K562 (cell line): ENCODE results near the gene GLOD4. TPM values are rescaled to one million over a fixed set of nuclear protein-coding genes. Genes with fewer than 3 reads are reported as not detected.

ENCODE experiments used
- ATAC-seq: fragments of 200-7000 bp; cut with Tn5 transposase; 3 replicates; pipeline ENCODE4 v1.9.1; 2020; ENCODE audit warnings: moderate library complexity
- BruUV-seq: library from RNA; stranded (reverse); fragments of 400-500 nt; replicated peaks from 2 replicates; lab custom pipeline; 2021; lab: Mats Ljungman, UMichigan
- CTCF ChIA-PET: fragments of 300-600 bp; formaldehyde crosslinking; extraction: SDS; loops from one replicate; lab custom pipeline; 2021; ENCODE audit warnings: low intra/inter-chr PET ratio; lab: Yijun Ruan, JAX
- POLR2A ChIA-PET: fragments of 300-600, 350-650 bp; sonication (Branson Sonifier 250); formaldehyde crosslinking; extraction: SDS; loops from one replicate; lab custom pipeline; 2021; ENCODE audit warnings: antibody characterized with exemption, inconsistent platforms; lab: Yijun Ruan, JAX
- DNase-seq, 4 experiments: peaks; one replicate each; pipeline versions ENCODE4 v3.0.0 to v3.0.0-alpha.2; 2011 to 2018; ENCODE audit warnings: low spot score in 3 of 4, mixed read lengths in 3 of 4; ENCODE audit errors: extremely low read depth in 1 of 4
- FAIRE-seq: peaks from 2 replicates; lab custom pipeline; 2011; peaks lifted over from hg19 to GRCh38; lab: Jason Lieb, UNC
- H2AFZ ChIP-seq: 2 replicates; pipeline ENCODE4 v1.6.0; 2011; ENCODE audit warnings: low read depth, low read length, control low read depth, inconsistent platforms
- H3K27ac ChIP-seq: fragments of 200-600 bp; 3 replicates; pipeline ENCODE4 v1.8.0; 2011; ENCODE audit warnings: low read depth, mild to moderate bottlenecking, control low read depth, inconsistent platforms, low read length, moderate library complexity, mixed read lengths; ENCODE audit errors: extremely low read depth
- H3K27me3 ChIP-seq, 2 experiments: fragments of 300-600 bp in 1 of 2; 2 replicates in 1 of 2; 3 replicates in 1 of 2; pipeline versions ENCODE4 v1.6.0 to v1.8.0; 2011; ENCODE audit warnings: inconsistent platforms in 2 of 2, low read length in 2 of 2, mild to moderate bottlenecking in 1 of 2, mixed read lengths in 1 of 2, moderate library complexity in 1 of 2; ENCODE audit not compliant: control insufficient read depth in 2 of 2, insufficient read depth in 2 of 2
- H3K36me3 ChIP-seq: fragments of 300-600 bp; 3 replicates; pipeline ENCODE4 v1.8.0; 2011; ENCODE audit warnings: mild to moderate bottlenecking, low read length, inconsistent platforms; ENCODE audit not compliant: control insufficient read depth, insufficient read depth
- H3K4me1 ChIP-seq, 2 experiments: fragments of 200-600 bp in 1 of 2; replicated peaks in 1 of 2; 2 replicates in 1 of 2; 3 replicates in 1 of 2; pipeline versions ENCODE4 v1.5.1 to v1.8.0; 2011; ENCODE audit warnings: inconsistent platforms in 2 of 2, low read length in 2 of 2, mild to moderate bottlenecking in 1 of 2, mixed read lengths in 1 of 2, moderate library complexity in 1 of 2; ENCODE audit not compliant: control insufficient read depth in 2 of 2, insufficient read depth in 2 of 2
- H3K4me2 ChIP-seq: 2 replicates; pipeline ENCODE4 v1.6.1; 2011; ENCODE audit warnings: low read length, control low read depth, inconsistent platforms, mixed read lengths; ENCODE audit not compliant: insufficient read depth
- H3K4me3 ChIP-seq: fragments of 200-600 bp; sonication (generic), shearing (Covaris generic); 2 replicates; pipeline ENCODE4 v1.5.1; 2016; ENCODE audit warnings: control low read depth, inconsistent platforms
- H3K79me2 ChIP-seq: fragments of 200-600 bp; 3 replicates; pipeline ENCODE4 v1.8.0; 2011; ENCODE audit warnings: low read length, inconsistent platforms; ENCODE audit not compliant: control insufficient read depth, insufficient read depth
- H3K9ac ChIP-seq, 2 experiments: 2 replicates each; pipeline versions ENCODE4 v1.6.0 to v1.6.1; 2011; ENCODE audit warnings: low read depth in 2 of 2, low read length in 2 of 2, control low read depth in 1 of 2, inconsistent platforms in 1 of 2, mild to moderate bottlenecking in 1 of 2, mixed read lengths in 1 of 2; ENCODE audit not compliant: insufficient read depth in 1 of 2
- H3K9me1 ChIP-seq: one replicate; pipeline ENCODE4 v1.6.0; 2011; ENCODE audit warnings: inconsistent platforms, mild to moderate bottlenecking, low read length, moderate library complexity; ENCODE audit not compliant: control insufficient read depth, insufficient read depth
- H3K9me3 ChIP-seq: replicated peaks from 2 replicates; pipeline ENCODE4 v1.5.1; 2011; ENCODE audit warnings: low read depth, low read length, inconsistent platforms; ENCODE audit not compliant: control insufficient read depth, insufficient read depth
- H4K20me1 ChIP-seq: replicated peaks from 2 replicates; pipeline ENCODE4 v1.6.1; 2011; ENCODE audit warnings: low read length, inconsistent platforms, mixed read lengths; ENCODE audit not compliant: control insufficient read depth, insufficient read depth
- BRCA1 ChIP-seq, 2 experiments: fragments of 450-650 bp in 1 of 2; sonication (generic) in 1 of 2; formaldehyde crosslinking in 1 of 2; IDR thresholded peaks; 2 replicates each; pipeline versions ENCODE4 v1.5.0 to v1.6.1; 2017 to 2020; ENCODE audit warnings: mild to moderate bottlenecking in 1 of 2, missing genetic modification reagents in 1 of 2
- E4F1 ChIP-seq: fragments of 250-450 bp; sonication (Bioruptor Pico); IDR thresholded peaks from 2 replicates; pipeline ENCODE4 v1.5.0; 2021; ENCODE audit warnings: mild to moderate bottlenecking, borderline replicate concordance
- MBD1 ChIP-seq: fragments of 250-450 bp; sonication (Bioruptor Pico); IDR thresholded peaks from 2 replicates; pipeline ENCODE4 v1.8.0; 2022; ENCODE audit warnings: inconsistent platforms
- SLC30A9 ChIP-seq: fragments of 250-450 bp; sonication (Bioruptor Pico); IDR thresholded peaks from 2 replicates; pipeline ENCODE4 v1.8.0; 2022; ENCODE audit warnings: mild to moderate bottlenecking, moderate library complexity
- TCF15 ChIP-seq: fragments of 250-450 bp; sonication (Bioruptor Pico); IDR thresholded peaks from 2 replicates; pipeline ENCODE4 v1.8.0; 2022; ENCODE audit warnings: moderate library complexity, mild to moderate bottlenecking, inconsistent platforms
- UBTF ChIP-seq, 2 experiments: IDR thresholded peaks; 2 replicates each; pipeline ENCODE4 v1.6.1; 2012; ENCODE audit warnings: improper control_type of control experiment in 2 of 2, low read depth in 2 of 2, low read length in 2 of 2, borderline replicate concordance in 1 of 2
- ZBTB49 ChIP-seq: sonication (generic); formaldehyde crosslinking; IDR thresholded peaks from 2 replicates; pipeline ENCODE4 v1.8.0; 2022; ENCODE audit warnings: missing genetic modification reagents, mild to moderate bottlenecking, borderline replicate concordance
- ZNF699 ChIP-seq: fragments of 250-450 bp; sonication (Bioruptor Pico); IDR thresholded peaks from 2 replicates; pipeline ENCODE4 v1.8.0; 2021; ENCODE audit warnings: mild to moderate bottlenecking, moderate library complexity; ENCODE audit not compliant: insufficient replicate concordance
- WGBS: fragments of 100-300 bp; shearing (Covaris generic); methylation state at CpG from one replicate; pipeline ENCODE4 v1.1.6; 2016; ENCODE audit warnings: low coverage, mixed read lengths; ENCODE audit not compliant: insufficient coverage; ENCODE audit errors: missing lambda C conversion rate; 5-methylcytosine and 5-hydroxymethylcytosine counted together
- in situ Hi-C: fragments of 300-500 bp; cut with MboI; formaldehyde crosslinking; loops from 4 replicates; pipeline ENCODE4 v1.15.0; 2018; ENCODE audit warnings: inconsistent platforms, mixed read lengths
- intact Hi-C: fragments of 100-400 bp; cut with micrococcal nuclease; formaldehyde crosslinking; loops from 2 replicates; pipeline ENCODE4 v1.14.2; 2022
- polyA plus RNA-seq, 8 experiments: library from polyadenylated mRNA; depleted of rRNA in 4 of 8; stranded (reverse) in 5 of 8; unstranded in 3 of 8; fragments of >200 nt; fragmentation: Nextera tagmentation in 2 of 8; fragmentation: Illumina TruSeq in 1 of 8; extraction: Ambion mirVana in 2 of 8; extraction: Trizol in 1 of 8; gene quantifications; 2 replicates each; pipeline versions ENCODE4 v1.2.1 to v1.2.3, GENCODE V29; 2011 to 2014; ENCODE audit warnings: inconsistent platforms in 1 of 8, missing spikeins in 1 of 8
- total RNA-seq, 7 experiments: library from RNA; depleted of rRNA in 6 of 7; stranded (reverse); fragments of >200 nt in 6 of 7; fragmentation: Illumina TruSeq in 2 of 7; extraction: Trizol in 2 of 7; gene quantifications; 2 replicates each; pipeline versions ENCODE4 v1.2.1 to v1.2.3, GENCODE V29; 2011 to 2021; ENCODE audit warnings: low replicate concordance in 1 of 7

Gene GLOD4
- total and polyA plus RNA-seq, 9 of the 15 experiments (the other 6 are each of a cell fraction or from before 2014, with no cell fraction given) = 52.0 to 109 (median 64.9) TPM

- no peak for TF ChIP-seq E4F1 (CRISPR knock-in tag)
- no peak for TF ChIP-seq TCF15 (CRISPR knock-in tag)
These were observed 7.8 kb downstream of the GLOD4 start (continued) for GRCh38 chr17:774313-774584.

- intact Hi-C loops = no loop called here
- ChIA-PET POLR2A (no interaction called here), CTCF (no interaction called here)
- in situ Hi-C loops = no loop called here
- Histone ChIP-seq H3K9ac (no peak overlapping the region), H3K4me2 (no peak overlapping the region), H3K4me3 (no peak overlapping the region), H2AFZ (no peak overlapping the region), H3K36me3 (peaks cover 92% of the 10 kb centered on the region), H3K79me2 (no peaks in the 10 kb centered on the region), H3K4me1 (no peaks in the 10 kb centered on the region), H3K27me3 (no peaks in the 10 kb centered on the region), H3K9me3 (no peaks in the 10 kb centered on the region), H4K20me1 (no peaks in the 10 kb centered on the region), H3K9me1 (no peaks in the 10 kb centered on the region), H3K27ac (no peak overlapping the region)
- FAIRE-seq (no peak), DNase-seq (no peak), ATAC-seq (no peak)
- BruUV-seq = no TSS peak
- TF ChIP-seq BRCA1 (IDR thresholded peaks at IDR 0.05) = no peak
- no peak for TF ChIP-seq BRCA1 (CRISPR knock-in tag; IDR thresholded peaks at IDR 0.05)
- TF ChIP-seq ZNF699 (CRISPR knock-in tag) = no peak
- TF ChIP-seq MBD1 = no peak
- TF ChIP-seq SLC30A9 (CRISPR knock-in tag) = no peak
- TF ChIP-seq ZBTB49 (CRISPR knock-in tag) = no peak
- no peak for TF ChIP-seq UBTF (IDR thresholded peaks at IDR 0.05; ENCODE audit: borderline replicate concordance in 1 of 2, low read depth in 2 of 2, low read length in 2 of 2)
- 91% methylated on average over 12 of the region's 14 CpGs for WGBS
These were observed 8.4 kb downstream of the GLOD4 start for GRCh38 chr17:773467-774312.
